ENCODE measurements around the gene MTHFSD. TPM values are rescaled to one million over a fixed set of nuclear protein-coding genes. Genes with fewer than 3 reads are reported as not detected.

The MTHFSD gene
- total RNA-seq, 1 donor from 2014 or later, result 27.7 TPM

DNA sequence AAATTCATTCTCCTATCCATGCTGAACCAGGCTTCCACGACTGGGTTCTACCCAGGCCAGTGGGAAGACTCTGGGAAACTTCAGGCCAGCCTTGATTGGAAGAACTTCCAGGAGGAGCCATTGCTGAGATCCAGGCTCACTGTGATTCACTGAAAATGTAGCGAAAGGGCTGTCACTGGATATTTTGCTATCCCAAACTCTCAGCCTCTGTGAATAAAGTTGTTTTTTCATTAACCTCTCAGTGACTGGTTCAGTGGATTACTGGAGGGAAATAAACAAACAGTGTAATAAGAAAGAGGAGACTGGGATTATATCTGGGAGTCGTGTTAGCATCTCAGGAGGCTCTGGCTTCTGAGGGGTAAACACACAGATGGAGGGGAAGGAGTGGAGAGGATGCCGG is 26.4 kb upstream of the MTHFSD start:
- peaks cover 5% of the 10 kb centered on the region for H3K9me3 Mint-ChIP-seq (ENCODE audit: unreplicated experiment)
- peaks cover 9% of the 10 kb centered on the region for H3K4me1 Mint-ChIP-seq (ENCODE audit: low read depth, unreplicated experiment)
- no peak overlapping the region for H3K27ac Mint-ChIP-seq (ENCODE audit: unreplicated experiment)
- H3K36me3 Mint-ChIP-seq (ENCODE audit: unreplicated experiment), result no peaks in the 10 kb centered on the region
- H3K4me3 Mint-ChIP-seq (ENCODE audit: unreplicated experiment), result no peak overlapping the region
- DNase-seq, result no peak
- TF ChIP-seq, protein P1, sequence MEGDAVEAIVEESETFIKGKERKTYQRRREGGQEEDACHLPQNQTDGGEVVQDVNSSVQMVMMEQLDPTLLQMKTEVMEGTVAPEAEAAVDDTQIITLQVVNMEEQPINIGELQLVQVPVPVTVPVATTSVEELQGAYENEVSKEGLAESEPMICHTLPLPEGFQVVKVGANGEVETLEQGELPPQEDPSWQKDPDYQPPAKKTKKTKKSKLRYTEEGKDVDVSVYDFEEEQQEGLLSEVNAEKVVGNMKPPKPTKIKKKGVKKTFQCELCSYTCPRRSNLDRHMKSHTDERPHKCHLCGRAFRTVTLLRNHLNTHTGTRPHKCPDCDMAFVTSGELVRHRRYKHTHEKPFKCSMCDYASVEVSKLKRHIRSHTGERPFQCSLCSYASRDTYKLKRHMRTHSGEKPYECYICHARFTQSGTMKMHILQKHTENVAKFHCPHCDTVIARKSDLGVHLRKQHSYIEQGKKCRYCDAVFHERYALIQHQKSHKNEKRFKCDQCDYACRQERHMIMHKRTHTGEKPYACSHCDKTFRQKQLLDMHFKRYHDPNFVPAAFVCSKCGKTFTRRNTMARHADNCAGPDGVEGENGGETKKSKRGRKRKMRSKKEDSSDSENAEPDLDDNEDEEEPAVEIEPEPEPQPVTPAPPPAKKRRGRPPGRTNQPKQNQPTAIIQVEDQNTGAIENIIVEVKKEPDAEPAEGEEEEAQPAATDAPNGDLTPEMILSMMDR (IDR thresholded peaks at IDR 0.05; ENCODE audit: partially characterized antibody, unreplicated experiment), result no peak
- peaks cover 25% of the 10 kb centered on the region for H3K27me3 Mint-ChIP-seq (ENCODE audit: unreplicated experiment)

DNA sequence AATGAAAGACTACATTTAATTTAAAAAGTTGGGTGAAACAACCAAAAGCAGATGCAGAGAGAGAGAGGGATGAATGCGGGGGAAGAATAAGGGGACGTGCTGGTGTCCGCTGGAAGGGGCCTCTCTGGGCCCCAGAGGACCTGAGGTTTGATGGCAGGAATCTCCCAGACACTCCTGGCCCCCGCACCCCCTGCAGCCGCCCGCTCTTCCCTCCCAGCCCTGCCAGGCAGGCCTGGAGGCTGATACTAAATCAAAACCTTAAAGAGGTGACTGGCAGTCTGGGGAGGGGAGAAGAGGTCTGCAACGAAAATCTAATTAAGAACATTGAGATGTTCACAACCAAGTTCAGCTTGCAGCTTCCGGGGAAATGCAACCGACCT is 25.7 kb upstream of the MTHFSD start:
- no peaks in the 10 kb centered on the region for H3K36me3 Mint-ChIP-seq (ENCODE audit: unreplicated experiment)
- H3K27ac Mint-ChIP-seq (ENCODE audit: unreplicated experiment), result no peak overlapping the region
- no peak overlapping the region for H3K4me3 Mint-ChIP-seq (ENCODE audit: unreplicated experiment)
- peaks cover 28% of the 10 kb centered on the region for H3K27me3 Mint-ChIP-seq (ENCODE audit: unreplicated experiment)
- TF ChIP-seq, protein P1 (IDR thresholded peaks at IDR 0.05; ENCODE audit: partially characterized antibody, unreplicated experiment), result no peak
- peaks cover 9% of the 10 kb centered on the region for H3K4me1 Mint-ChIP-seq (ENCODE audit: low read depth, unreplicated experiment)
- peaks cover 6% of the 10 kb centered on the region for H3K9me3 Mint-ChIP-seq (ENCODE audit: unreplicated experiment)
- no peak for DNase-seq

DNA sequence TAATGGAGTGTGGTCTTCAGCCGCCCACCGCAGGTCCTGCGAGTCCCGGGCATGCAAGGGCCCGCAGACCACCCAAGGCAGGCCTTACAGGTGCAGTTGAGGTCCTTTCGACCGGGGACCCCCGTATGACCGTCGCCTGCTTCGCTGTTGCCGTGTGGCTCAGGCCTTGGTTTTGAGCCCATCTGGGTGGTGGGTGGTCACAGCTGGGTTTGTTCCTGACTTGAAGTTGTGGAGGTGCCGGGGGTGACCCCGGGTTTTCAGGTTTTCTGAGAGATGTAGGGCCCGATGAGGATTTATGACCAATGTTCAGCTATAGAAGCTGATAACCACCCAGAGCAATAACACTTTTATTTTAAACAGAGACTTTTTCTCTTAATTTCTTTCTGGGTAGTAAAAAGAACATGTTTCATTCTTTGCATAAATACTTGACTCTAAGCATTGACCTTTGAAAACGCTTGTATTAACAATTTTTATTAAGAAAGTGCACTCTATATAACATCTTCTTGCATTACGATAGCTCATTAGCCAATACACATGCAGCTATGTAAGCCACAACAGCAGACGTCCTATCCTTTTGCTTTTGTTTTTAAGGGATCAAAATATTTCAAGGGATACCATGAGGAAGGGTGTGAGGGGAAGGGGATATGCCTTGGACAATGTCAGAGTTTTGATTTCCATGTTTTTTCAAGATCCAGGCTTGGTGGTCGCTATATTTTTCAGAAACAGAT is 25.2 kb upstream of the MTHFSD start:
- H3K4me1 Mint-ChIP-seq (ENCODE audit: low read depth, unreplicated experiment), result peaks cover 11% of the 10 kb centered on the region
- TF ChIP-seq, protein P1 (IDR thresholded peaks at IDR 0.05; ENCODE audit: partially characterized antibody, unreplicated experiment), result no peak
- peaks cover 28% of the 10 kb centered on the region for H3K27me3 Mint-ChIP-seq (ENCODE audit: unreplicated experiment)
- DNase-seq, result no peak
- no peaks in the 10 kb centered on the region for H3K36me3 Mint-ChIP-seq (ENCODE audit: unreplicated experiment)
- peak overlapping the region; percentile 79 for H3K4me3 Mint-ChIP-seq (ENCODE audit: unreplicated experiment)
- no peak overlapping the region for H3K27ac Mint-ChIP-seq (ENCODE audit: unreplicated experiment)
- peaks cover 6% of the 10 kb centered on the region for H3K9me3 Mint-ChIP-seq (ENCODE audit: unreplicated experiment)

DNA sequence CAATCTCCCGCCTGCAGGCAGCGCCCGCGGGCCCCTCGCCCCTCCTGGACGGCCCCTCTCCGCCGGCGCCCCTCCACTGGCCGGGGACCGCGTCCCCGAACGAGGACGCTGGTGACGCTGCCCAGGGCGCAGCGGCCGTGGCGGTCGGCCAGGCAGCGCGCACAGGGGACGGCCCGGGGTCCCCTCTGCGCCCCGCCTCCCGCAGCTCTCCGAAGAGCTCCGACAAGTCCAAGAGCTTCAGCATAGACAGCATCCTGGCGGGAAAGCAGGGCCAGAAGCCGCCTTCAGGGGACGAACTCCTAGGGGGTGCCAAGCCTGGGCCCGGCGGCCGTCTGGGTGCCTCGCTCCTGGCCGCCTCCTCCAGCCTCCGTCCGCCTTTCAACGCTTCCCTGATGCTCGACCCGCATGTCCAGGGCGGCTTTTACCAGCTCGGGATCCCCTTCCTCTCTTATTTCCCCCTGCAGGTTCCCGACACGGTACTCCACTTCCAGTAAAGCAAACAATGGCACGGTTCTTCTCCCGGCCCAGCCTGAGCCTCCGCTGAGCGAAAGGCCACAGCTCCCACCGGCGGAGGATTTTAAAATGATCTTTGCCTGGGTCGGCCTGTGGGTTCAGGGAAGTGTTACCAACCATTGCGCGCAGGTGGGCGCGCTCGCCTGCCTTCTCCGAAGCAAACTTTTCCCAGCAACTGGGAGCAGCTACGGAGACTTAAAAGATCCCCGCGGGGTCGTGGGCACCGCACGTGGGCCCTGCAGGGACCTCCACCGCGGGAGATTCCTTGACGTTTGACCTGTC is 24.4 kb upstream of the MTHFSD start:
- peak overlapping the region; percentile 79 for H3K4me3 Mint-ChIP-seq (ENCODE audit: unreplicated experiment)
- H3K36me3 Mint-ChIP-seq (ENCODE audit: unreplicated experiment), result no peaks in the 10 kb centered on the region
- TF ChIP-seq, protein P1 (IDR thresholded peaks at IDR 0.05; ENCODE audit: partially characterized antibody, unreplicated experiment), result no peak
- DNase-seq, result no peak
- H3K27ac Mint-ChIP-seq (ENCODE audit: unreplicated experiment), result no peak overlapping the region
- H3K9me3 Mint-ChIP-seq (ENCODE audit: unreplicated experiment), result peaks cover 6% of the 10 kb centered on the region
- peaks cover 34% of the 10 kb centered on the region for H3K27me3 Mint-ChIP-seq (ENCODE audit: unreplicated experiment)
- peaks cover 11% of the 10 kb centered on the region for H3K4me1 Mint-ChIP-seq (ENCODE audit: low read depth, unreplicated experiment)
